Stromal cell of bone marrow (primary cell): ENCODE results near the gene NPR3.

Experiments
- DNase-seq: peaks from one replicate; pipeline ENCODE4 v3.0.0-alpha.2; 2012; ENCODE audit warnings: low read depth

The NPR3 gene

GRCh38 chr5:32712481-32713360 lies 1.6 kb downstream of the NPR3 start:
- no peak for DNase-seq

DNA sequence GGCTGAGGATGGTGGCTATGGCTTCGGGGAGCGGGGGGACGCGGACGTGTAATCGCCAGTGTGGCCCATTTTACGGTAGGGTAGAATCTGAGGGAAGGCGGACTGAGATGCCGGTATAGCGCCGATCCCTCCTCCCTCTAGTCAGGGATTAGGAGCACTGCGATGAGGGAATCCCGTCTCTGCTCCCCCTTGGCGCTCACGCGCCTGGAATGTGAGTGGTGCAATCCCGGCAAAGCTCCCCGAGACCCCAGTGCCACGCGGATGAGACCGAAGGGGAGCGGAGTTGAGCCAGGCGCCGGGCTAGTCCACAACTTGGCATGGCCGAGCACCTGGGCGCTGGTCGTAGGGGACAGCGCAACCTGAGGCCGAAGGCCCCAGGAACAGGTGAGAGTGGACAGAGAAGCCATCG lies 2.2 kb downstream of the NPR3 start:
- DNase-seq, result no peak

GRCh38 chr5:32713770-32714381 lies 2.8 kb downstream of the NPR3 start:
- DNase-seq, result no peak

GRCh38 chr5:32714836-32715235 lies 3.7 kb downstream of the NPR3 start:
- no peak for DNase-seq

- DNase-seq, result no peak
Measured at GRCh38 chr5:32720300-32720699, 9.2 kb downstream of the NPR3 start.

DNA sequence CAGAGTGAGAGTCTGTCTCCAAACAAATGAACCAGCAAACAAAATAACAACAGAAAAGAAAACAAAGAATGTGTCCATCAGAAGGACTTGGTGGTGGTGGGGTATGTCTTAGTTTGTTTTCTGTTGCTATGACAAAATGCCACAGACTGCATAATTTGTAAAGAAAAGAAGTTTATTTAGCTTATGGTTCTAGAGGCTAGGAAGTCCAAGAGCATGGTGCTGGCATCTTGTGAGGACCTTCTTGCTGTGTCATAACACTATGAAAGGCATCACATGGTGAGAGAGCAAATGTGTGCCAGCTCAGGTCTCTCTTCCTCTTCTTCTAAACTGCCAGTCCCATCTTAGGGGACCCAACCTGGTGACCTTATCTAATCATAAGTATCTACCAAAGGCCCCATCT lies 10.5 kb downstream of the NPR3 start:
- DNase-seq, result no peak

GRCh38 chr5:32722957-32723356 lies 11.8 kb downstream of the NPR3 start:
- no peak for DNase-seq

GRCh38 chr5:32724526-32724925 lies 13.4 kb downstream of the NPR3 start:
- DNase-seq, result no peak

GRCh38 chr5:32726086-32726557 lies 15.0 kb downstream of the NPR3 start:
- no peak for DNase-seq

GRCh38 chr5:32729651-32730050 lies 18.5 kb downstream of the NPR3 start:
- no peak for DNase-seq

GRCh38 chr5:32733590-32734340 lies 22.6 kb downstream of the NPR3 start:
- DNase-seq, result no peak

DNA sequence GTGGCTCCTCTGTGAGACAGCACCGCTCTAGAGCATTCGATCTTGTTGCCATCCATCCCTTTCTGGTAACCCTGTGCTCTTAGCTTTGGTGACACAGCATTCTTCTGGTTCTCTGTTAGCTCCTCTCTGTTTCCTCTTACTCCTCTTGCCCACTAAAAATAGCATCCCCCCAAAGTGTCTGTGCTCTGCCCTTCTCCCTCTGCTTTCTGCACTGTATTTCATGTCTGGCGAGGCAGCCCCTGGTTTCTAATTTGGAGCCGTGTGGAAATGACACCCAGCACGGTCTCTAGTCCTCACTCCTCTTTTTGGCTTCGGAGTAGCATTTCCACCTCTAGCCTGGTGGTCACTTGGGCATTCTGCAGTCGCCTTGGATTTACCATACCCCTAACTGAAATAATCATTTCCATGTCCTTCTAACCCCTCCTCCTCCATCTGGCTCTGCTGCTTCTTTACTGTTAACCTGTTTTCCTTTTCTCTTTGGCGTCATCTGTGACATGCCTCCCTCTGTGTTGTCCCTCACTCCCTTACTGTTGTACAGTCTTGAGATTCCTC lies 23.8 kb downstream of the NPR3 start:
- no peak for DNase-seq

DNA sequence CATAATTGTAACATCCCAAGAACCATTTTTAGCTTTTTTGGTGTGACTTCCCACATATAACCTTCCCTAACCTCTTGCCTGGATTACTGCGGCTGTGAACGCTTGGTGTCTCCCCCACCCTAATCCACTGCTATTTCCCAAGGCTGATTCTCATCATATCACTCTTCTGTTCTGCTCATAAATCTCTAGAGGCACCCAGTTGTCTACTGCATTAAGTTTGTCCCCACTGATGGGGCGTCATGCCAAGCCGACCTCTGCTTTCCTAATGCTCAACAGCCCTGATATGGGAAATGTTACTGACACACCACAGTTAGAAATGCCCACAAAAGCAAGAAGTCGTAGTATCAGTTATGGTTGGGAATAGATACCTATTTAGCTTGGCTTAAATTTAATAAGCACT lies 24.4 kb downstream of the NPR3 start:
- no peak for DNase-seq

DNA sequence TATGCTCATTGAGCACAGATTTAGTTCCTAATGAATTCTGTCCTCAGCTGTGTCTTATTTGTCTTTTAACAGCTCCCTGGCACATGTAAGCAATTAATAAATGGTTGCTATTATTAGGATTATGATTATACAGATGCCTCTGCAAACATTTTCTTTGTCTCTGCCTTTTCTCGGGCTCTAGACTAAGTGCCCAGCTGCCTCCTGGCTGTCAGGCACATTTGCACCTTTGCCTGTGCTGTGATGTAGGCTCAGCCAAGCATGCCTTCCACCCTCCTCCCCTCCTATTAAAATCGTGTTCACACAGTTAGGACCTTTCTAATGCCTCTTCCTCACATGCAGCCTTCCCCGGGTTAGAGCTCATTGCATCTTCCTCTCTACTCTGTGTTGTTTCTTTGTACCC lies 25.7 kb downstream of the NPR3 start:
- no peak for DNase-seq

- DNase-seq, result no peak
Measured at GRCh38 chr5:32740651-32741050, 29.5 kb downstream of the NPR3 start.

DNA sequence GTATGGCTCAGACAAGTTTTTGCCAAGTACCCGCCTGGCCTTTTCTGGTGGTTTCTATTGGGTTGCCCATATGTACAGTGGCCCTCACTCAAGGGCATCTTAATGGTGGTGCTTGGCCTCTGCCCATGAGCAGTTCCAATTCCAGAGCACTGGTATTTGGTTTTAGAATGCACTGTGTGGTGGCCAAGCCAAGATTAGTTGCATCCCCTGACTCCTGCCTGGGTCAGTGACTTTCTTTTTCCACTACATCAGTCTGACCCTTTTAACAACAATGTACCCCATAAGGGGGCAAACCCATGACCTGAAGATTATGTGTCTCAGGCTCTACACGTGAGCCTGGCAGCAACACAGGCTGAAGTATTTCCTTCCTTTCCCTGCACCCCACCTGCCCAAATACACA lies 34.2 kb downstream of the NPR3 start:
- DNase-seq, result no peak

GRCh38 chr5:32752411-32752810 lies 41.3 kb downstream of the NPR3 start:
- no peak for DNase-seq

GRCh38 chr5:32753051-32753450 lies 41.9 kb downstream of the NPR3 start:
- DNase-seq, result no peak

- DNase-seq, result no peak
Measured at GRCh38 chr5:32753765-32754164, 42.6 kb downstream of the NPR3 start.

DNA sequence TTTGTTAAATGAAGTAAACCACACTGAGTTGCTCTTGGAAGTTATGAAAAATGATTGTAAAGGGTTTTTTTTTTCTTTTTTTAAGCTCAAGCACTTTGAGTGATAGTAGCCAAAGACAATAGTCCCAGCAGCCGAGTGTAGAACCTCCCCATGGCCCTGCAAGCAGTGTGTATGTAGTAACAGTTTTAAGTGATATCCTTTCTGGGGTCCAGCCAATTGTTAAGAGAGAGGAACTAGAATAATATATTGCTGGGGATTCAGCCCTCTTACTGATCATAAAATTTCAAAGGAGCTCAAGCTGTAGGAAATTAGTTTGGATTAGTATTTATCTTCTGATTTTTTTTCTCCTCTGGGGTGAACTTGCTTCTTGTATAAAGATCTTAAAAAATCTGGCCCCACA lies 43.2 kb downstream of the NPR3 start:
- DNase-seq, result no peak

DNA sequence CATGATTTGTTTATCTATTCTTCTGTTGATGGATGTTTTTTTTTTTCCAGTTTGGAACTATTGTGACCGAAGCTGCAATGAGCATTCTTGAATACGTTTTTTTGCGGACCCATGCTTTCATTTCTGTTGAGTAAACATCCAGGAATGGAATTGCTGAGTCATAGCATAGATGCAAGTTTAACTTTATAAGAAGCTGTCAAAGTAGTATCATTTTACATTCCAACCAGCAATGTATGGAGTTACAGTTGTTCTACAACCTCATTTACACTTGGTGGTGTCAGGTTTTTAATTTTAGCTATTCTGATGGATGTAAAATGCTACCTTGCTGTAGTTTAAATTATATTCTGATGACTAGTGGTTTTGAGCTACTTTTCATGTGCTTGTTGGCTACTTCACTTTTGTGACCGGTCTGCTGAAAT lies 49.0 kb downstream of the NPR3 start:
- DNase-seq, result peak; percentile 78

DNA sequence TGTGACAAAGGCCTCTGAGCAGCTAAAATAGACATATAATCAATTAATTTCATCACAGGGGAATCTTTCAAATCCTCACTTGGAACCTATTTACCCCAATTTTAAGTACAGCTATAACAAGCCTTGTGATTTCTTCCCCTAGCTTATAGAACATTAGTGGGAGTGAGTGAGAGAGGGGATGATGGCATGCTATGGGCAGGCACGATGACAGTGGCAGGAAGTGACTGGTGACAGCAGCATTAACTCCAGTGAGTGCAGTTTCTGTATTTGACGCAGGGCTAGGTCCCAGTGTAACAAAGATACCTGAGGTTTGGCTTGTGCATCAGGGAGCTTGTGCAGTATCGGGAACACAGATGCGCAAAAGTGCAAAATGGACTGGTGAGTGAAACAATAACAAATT lies 54.1 kb downstream of the NPR3 start:
- DNase-seq, result no peak
